GM21717 (cell line): ENCODE results near the gene CAPN5.

Source experiments
- ATAC-seq: cut with Tn5 transposase; IDR thresholded peaks from one replicate; pipeline ENCODE4 v1.9.1; 2021; ENCODE audit warnings: mild to moderate bottlenecking, moderate library complexity; ENCODE audit not compliant: unreplicated experiment

CAPN5 gene

GRCh38 chr11:77146261-77147035 lies 79.7 kb downstream of the CAPN5 start:
- no peak for ATAC-seq

- no peak for ATAC-seq
These were observed 80.2 kb downstream of the CAPN5 start for GRCh38 chr11:77147036-77147315.

- no peak for ATAC-seq
These were observed 81.0 kb downstream of the CAPN5 start for GRCh38 chr11:77147668-77148321.

- ATAC-seq, result no peak
These were observed 82.4 kb downstream of the CAPN5 start for GRCh38 chr11:77148963-77149715.

- no peak for ATAC-seq
These were observed 83.1 kb downstream of the CAPN5 start for GRCh38 chr11:77149716-77150392.

- no peak for ATAC-seq
These were observed 84.1 kb downstream of the CAPN5 start for GRCh38 chr11:77150836-77151235.

- no peak for ATAC-seq
These were observed 85.2 kb downstream of the CAPN5 start for GRCh38 chr11:77151804-77152509.

GRCh38 chr11:77152846-77153245 lies 86.1 kb downstream of the CAPN5 start:
- no peak for ATAC-seq

GRCh38 chr11:77153276-77154185 lies 86.8 kb downstream of the CAPN5 start:
- ATAC-seq, result no peak

GRCh38 chr11:77154381-77155081 lies 87.8 kb downstream of the CAPN5 start:
- no peak for ATAC-seq

GRCh38 chr11:77155082-77155475 lies 88.3 kb downstream of the CAPN5 start:
- no peak for ATAC-seq

GRCh38 chr11:77155556-77156130 lies 88.9 kb downstream of the CAPN5 start:
- ATAC-seq, result no peak

GRCh38 chr11:77156396-77157195 lies 89.8 kb downstream of the CAPN5 start:
- ATAC-seq, result no peak

- ATAC-seq, result no peak
These were observed 91.4 kb downstream of the CAPN5 start for GRCh38 chr11:77158041-77158695.

GRCh38 chr11:77159219-77159936 lies 92.6 kb downstream of the CAPN5 start:
- no peak for ATAC-seq

- ATAC-seq, result no peak
These were observed 93.2 kb downstream of the CAPN5 start for GRCh38 chr11:77159937-77160495.

- ATAC-seq, result no peak
These were observed 96.5 kb downstream of the CAPN5 start for GRCh38 chr11:77163271-77163670.
